Coronary artery (tissue), 2 donors: ENCODE results near the gene FANCC.

ENCODE experiments used
- DNase-seq: peaks from one replicate; pipeline ENCODE4 v3.0.0-alpha.2; 2017; ENCODE audit warnings: low spot score
- H3K27ac ChIP-seq, 2 donors: fragments of 200-600 bp; sonication (generic); one replicate each; pipeline ENCODE4 v1.5.1; 2016 to 2019
- H3K4me3 ChIP-seq: fragments of 200-600 bp; sonication (generic); 2 replicates; pipeline ENCODE4 v1.5.1; 2016; ENCODE audit warnings: mild to moderate bottlenecking, moderate library complexity
- TF ChIP-seq, protein P1 (sequence below): fragments of 200-600 bp; sonication (generic); IDR thresholded peaks from one replicate; pipeline ENCODE4 v1.5.1; 2019; ENCODE audit warnings: antibody characterized with exemption

The FANCC gene

DNA sequence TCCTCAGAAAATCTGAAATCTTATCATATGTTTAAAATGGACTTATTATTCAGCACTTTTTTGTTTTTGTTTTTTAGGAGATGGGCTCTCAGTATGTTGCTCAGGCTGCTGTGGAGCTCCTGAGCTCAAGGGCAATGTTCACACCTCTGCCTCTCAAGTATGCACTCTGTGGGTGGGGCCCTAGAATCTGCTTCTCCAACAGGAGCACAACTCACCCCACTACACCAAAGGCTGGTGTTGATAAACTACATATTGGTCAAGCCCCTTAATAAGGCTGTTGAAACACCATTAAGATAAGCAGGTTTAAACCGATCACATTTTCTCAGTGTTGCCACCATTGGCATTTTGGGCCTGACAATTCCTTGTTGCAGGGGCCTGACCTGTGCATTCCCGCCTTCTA lies 131.6 kb downstream of the FANCC start:
- no peak overlapping the region for H3K4me3 ChIP-seq
- TF ChIP-seq, protein P1, sequence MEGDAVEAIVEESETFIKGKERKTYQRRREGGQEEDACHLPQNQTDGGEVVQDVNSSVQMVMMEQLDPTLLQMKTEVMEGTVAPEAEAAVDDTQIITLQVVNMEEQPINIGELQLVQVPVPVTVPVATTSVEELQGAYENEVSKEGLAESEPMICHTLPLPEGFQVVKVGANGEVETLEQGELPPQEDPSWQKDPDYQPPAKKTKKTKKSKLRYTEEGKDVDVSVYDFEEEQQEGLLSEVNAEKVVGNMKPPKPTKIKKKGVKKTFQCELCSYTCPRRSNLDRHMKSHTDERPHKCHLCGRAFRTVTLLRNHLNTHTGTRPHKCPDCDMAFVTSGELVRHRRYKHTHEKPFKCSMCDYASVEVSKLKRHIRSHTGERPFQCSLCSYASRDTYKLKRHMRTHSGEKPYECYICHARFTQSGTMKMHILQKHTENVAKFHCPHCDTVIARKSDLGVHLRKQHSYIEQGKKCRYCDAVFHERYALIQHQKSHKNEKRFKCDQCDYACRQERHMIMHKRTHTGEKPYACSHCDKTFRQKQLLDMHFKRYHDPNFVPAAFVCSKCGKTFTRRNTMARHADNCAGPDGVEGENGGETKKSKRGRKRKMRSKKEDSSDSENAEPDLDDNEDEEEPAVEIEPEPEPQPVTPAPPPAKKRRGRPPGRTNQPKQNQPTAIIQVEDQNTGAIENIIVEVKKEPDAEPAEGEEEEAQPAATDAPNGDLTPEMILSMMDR: no peak
- DNase-seq: no peak
- H3K27ac ChIP-seq: no peak overlapping the region

DNA sequence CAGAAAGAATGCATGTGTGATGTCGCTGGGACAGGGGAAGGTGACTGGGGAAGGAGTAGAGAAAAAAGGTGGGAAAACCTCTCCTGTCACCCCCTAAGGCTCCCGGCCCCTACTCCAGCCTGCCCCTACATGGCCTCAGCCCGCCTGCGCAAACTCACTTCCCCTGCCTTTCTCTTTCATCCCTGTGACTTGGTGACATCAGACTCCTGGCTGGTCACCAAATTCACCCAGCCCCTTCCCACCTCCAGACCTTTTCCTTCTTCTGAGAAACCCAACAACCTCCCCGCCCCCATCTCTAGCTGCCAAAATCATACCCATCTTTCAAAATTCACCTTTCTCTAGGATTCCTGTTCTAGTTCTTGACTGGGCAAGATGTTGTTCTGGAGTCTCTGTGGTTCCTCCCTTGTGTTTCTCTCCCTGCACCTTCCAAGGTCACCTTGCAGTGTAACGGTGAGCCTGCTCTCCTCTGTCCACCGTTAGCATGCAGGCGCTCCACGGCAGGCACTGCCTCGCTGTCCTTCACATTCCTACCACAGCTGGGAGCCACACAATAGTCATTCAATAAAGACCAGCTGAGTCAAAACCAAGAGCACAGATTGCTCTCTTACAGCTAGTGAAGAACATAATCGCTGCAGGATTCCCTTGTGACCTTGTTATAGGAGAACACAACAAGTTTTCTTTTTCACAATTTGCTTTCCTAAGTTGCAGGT lies 134.5 kb downstream of the FANCC start:
- no peak overlapping the region for H3K4me3 ChIP-seq
- H3K27ac ChIP-seq: no peak overlapping the region
- no peak for DNase-seq
- TF ChIP-seq, protein P1: no peak

DNA sequence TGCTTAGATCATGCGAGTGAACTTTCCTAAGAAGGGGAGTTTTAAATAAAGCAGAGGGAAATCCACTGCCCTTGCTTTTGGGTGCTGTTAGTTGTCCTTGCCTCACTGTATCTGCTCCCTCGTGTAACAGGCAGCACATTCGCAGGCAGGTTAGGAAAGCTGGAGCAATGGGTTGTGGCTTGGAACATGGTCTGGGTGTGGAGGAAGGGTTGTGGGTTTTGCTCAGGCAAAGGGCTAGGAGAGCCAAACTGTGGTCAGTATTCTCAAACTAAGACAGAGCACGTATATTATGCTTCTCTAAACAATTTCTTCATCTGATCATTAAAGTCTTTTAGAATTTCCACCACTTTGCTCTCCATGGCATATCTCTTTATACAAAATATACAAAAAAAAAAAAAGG lies 135.7 kb downstream of the FANCC start:
- TF ChIP-seq, protein P1: no peak
- no peak for DNase-seq

DNA sequence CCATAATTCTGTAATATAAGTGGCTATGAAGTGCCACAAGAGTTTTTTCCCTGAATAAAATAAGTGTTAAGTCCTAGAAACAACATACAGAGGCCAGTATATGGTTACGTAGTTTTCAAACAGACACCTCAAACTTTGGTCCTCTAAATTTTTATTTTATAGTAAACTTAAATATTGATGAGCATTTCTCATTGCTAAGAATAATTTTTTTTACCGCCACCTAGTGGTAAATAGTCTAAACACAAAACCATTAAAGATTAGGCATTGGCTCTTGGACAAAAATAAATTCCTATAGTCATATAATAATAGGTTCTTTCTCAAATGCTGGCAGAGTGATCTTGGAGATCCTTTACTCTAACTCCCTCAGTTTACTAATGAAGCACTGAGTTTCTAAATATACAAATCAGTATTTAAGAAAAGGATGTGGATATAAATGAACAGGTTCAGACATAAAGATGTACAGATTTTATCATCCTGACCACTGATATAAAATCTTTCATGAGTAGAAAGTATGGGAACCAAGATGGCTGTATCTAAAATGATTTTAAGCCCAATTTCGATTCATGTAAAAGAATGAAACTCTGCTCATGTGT lies 136.2 kb downstream of the FANCC start:
- TF ChIP-seq, protein P1: peak; percentile 25
- no peak for DNase-seq
- Histone ChIP-seq H3K27ac (no peak overlapping the region), H3K4me3 (no peak overlapping the region)

More for the DNA sequence above, 135.7 kb downstream of the FANCC start:
- H3K4me3 ChIP-seq: no peak overlapping the region
- no peak overlapping the region for H3K27ac ChIP-seq

DNA sequence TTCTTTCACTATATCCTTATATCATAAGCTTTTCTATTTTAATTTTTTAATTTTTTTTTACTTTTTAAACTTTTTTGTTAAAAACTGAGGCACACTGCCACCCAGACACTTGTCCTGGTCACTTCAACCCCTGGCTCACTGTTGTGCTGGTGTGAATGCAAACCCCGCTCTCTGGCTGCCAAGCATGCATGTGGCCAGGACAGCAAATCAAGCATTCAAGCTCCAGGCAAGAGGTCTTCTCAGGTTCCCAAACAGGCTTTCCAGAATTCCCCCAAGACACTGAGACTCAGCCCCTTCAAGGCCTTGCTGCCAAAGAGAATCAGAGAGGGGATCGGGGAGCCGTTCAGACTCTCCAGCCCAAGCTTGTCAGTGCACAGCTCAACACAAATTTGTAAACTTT lies 139.9 kb downstream of the FANCC start:
- DNase-seq: no peak
- Histone ChIP-seq H3K4me3 (no peak overlapping the region), H3K27ac (no peak overlapping the region)
- TF ChIP-seq, protein P1: no peak

DNA sequence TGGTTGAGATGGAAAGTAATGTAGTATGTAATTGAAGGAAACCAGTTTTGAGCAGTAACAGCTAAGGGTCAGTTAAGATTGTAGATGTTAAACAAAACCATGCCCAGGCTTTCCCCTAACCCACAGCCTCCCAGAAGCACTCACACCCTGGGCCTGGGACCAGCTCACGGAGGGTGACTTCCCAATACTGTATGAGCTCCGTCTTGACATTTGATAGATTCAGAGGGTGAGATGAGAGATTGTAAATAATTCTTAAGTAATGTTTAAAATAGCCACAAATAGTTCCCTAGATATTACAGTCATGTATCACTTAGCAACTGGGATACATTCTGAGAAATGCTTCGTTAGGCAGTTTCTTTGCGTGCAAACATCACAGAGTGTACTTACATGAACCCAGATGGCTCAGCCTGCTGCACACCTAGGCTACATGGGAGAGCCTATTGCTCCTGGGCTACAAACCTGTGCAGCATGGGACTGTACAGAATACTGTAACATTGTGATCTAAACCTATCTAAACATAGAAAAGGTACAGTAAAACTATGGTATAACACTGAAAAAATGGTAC lies 140.7 kb downstream of the FANCC start:
- Histone ChIP-seq H3K27ac (no peak overlapping the region), H3K4me3 (no peak overlapping the region)
- DNase-seq: no peak
- TF ChIP-seq, protein P1: no peak

DNA sequence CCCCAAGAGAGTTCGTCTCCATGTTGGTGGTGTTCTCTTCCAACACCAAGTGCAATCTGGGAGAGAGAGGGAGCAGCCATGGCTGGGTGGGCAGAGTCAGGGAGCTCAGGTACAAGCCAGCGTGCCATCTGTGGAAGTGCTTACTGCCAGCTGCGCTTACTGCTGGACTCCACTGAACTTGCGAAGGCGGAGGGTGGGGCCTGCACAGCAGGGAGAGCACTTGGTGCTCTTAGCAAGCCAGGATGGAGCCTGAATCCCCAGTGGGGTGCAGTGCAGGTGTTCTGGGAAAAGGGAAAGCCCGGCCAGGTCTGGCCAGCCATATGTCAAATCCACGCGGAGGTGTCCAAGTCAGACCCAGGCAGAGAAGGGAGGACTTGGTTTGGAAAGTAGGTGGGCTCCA lies 142.0 kb downstream of the FANCC start:
- Histone ChIP-seq H3K4me3 (no peak overlapping the region), H3K27ac (no peak overlapping the region)
- no peak for DNase-seq
- TF ChIP-seq, protein P1: no peak
